Measurements from ENCODE around the gene CEBPA. TPM values are rescaled to one million over a fixed set of nuclear protein-coding genes. Genes with fewer than 3 reads are reported as not detected.

CEBPA gene
- total and polyA plus RNA-seq, 2 donors (not counting 1 experiment from before 2014, with no cell fraction given) = 1.7 to 2.6 TPM

- intact Hi-C loops (cut with micrococcal nuclease) = no loop called here
- ATAC-seq (ENCODE audit: low read depth) (no peak), DNase-seq (no peak)
- no peak overlapping the region for H3K4me3 ChIP-seq (ENCODE audit: control extremely low read depth in 1 of 5, extremely low read depth in 1 of 5, insufficient read depth in 1 of 5, low read depth in 2 of 5, low read length in 4 of 5)
- no peak overlapping the region for H3K9ac ChIP-seq (ENCODE audit: low read length)
- H3K27ac ChIP-seq (ENCODE audit: low read length in 2 of 2) = no peak overlapping the region
- no peak overlapping the region for H2AFZ ChIP-seq (ENCODE audit: insufficient read depth, low read depth, low read length, poor library complexity, severe bottlenecking)
- TF ChIP-seq EZH2 (IDR thresholded peaks at IDR 0.05; ENCODE audit: borderline replicate concordance, insufficient read depth, low read depth, low read length, poor library complexity, severe bottlenecking) (no peak), CTCF (IDR thresholded peaks at IDR 0.05) (no peak)
- peaks cover 8 to 10% of the 10 kb centered on the region in 2 donors for H3K4me1 ChIP-seq (ENCODE audit: control insufficient read depth in 2 of 2, insufficient read depth in 2 of 2, low read length in 2 of 2)
- no peaks in the 10 kb centered on the region for H3K9me3 Mint-ChIP-seq (ENCODE audit: insufficient read depth)
- no peak overlapping the region for H3K4me2 ChIP-seq (replicated peaks; ENCODE audit: low read depth, low read length, poor library complexity, severe bottlenecking)
- POLR2A ChIA-PET = interaction anchor here (0.7 kb wide), 1 partner anchor 112 kb away, joined by 3 read pairs; no protein-coding TSS in a partner anchor
- peaks cover 0 to 62% (median 25%) of the 10 kb centered on the region in 4 experiments for H3K27me3 ChIP-seq (replicated peaks in 1 of 4; ENCODE audit: control extremely low read depth in 1 of 4, control insufficient read depth in 3 of 4, insufficient read depth in 4 of 4, low read length in 3 of 4)
- H3K4me3 Mint-ChIP-seq = no peak overlapping the region
- WGBS (ENCODE audit: insufficient coverage) = 87% methylated on average over 11 of the region's 11 CpGs
- no peak overlapping the region for H3K27ac Mint-ChIP-seq
- CTCF ChIA-PET = interaction anchor here (0.9 kb wide), 1 partner anchor 120 kb away, joined by 3 read pairs; no protein-coding TSS in a partner anchor
- H3K27me3 Mint-ChIP-seq = peaks cover 37% of the 10 kb centered on the region
- H3K36me3 ChIP-seq (replicated peaks in 1 of 2; ENCODE audit: control extremely low read depth in 1 of 2, control insufficient read depth in 1 of 2, extremely low read depth in 1 of 2, insufficient read depth in 2 of 2, low read length in 1 of 2) = no peaks in the 10 kb centered on the region
- H3K79me2 ChIP-seq (ENCODE audit: control insufficient read depth, insufficient read depth, low read length) = no peaks in the 10 kb centered on the region
- H4K20me1 ChIP-seq (ENCODE audit: control insufficient read depth, insufficient read depth, low read length, poor library complexity, severe bottlenecking) = no peaks in the 10 kb centered on the region
- H3K9me3 ChIP-seq (ENCODE audit: control extremely low read depth in 1 of 3, control insufficient read depth in 2 of 3, insufficient read depth in 1 of 3, low read length in 2 of 3) = peaks cover 0 to 8% (median 0%) of the 10 kb centered on the region in 3 donors
- peaks cover 3% of the 10 kb centered on the region for H3K4me1 Mint-ChIP-seq
These were observed 4.8 kb downstream of the CEBPA start for GRCh38 chr19:33297401-33298145.

- CTCF ChIA-PET = interaction anchor here (0.9 kb wide), 1 partner anchor 119 kb away, joined by 3 read pairs; no protein-coding TSS in a partner anchor
- 88% methylated on average over 10 of the region's 14 CpGs for WGBS (ENCODE audit: insufficient coverage)
- Histone ChIP-seq H3K4me1 (ENCODE audit: control insufficient read depth in 2 of 2, insufficient read depth in 2 of 2, low read length in 2 of 2) (peaks cover 8 to 10% of the 10 kb centered on the region in 2 donors), H3K4me3 (ENCODE audit: control extremely low read depth in 1 of 5, extremely low read depth in 1 of 5, insufficient read depth in 1 of 5, low read depth in 2 of 5, low read length in 4 of 5) (no peak overlapping the region), H3K79me2 (ENCODE audit: control insufficient read depth, insufficient read depth, low read length) (no peaks in the 10 kb centered on the region), H3K9me3 (ENCODE audit: control extremely low read depth in 1 of 3, control insufficient read depth in 2 of 3, insufficient read depth in 1 of 3, low read length in 2 of 3) (peaks cover 0 to 13% (median 0%) of the 10 kb centered on the region in 3 donors), H3K9ac (ENCODE audit: low read length) (no peak overlapping the region), H3K27me3 (replicated peaks in 1 of 4; ENCODE audit: control extremely low read depth in 1 of 4, control insufficient read depth in 3 of 4, insufficient read depth in 4 of 4, low read length in 3 of 4) (peaks cover 0 to 70% (median 25%) of the 10 kb centered on the region in 4 experiments), H3K4me2 (replicated peaks; ENCODE audit: low read depth, low read length, poor library complexity, severe bottlenecking) (no peak overlapping the region), H2AFZ (ENCODE audit: insufficient read depth, low read depth, low read length, poor library complexity, severe bottlenecking) (no peak overlapping the region), H3K27ac (ENCODE audit: low read length in 2 of 2) (no peak overlapping the region), H4K20me1 (ENCODE audit: control insufficient read depth, insufficient read depth, low read length, poor library complexity, severe bottlenecking) (no peaks in the 10 kb centered on the region), H3K36me3 (replicated peaks in 1 of 2; ENCODE audit: control extremely low read depth in 1 of 2, control insufficient read depth in 1 of 2, extremely low read depth in 1 of 2, insufficient read depth in 2 of 2, low read length in 1 of 2) (no peaks in the 10 kb centered on the region)
- TF ChIP-seq CTCF (IDR thresholded peaks at IDR 0.05) (no peak), EZH2 (IDR thresholded peaks at IDR 0.05; ENCODE audit: borderline replicate concordance, insufficient read depth, low read depth, low read length, poor library complexity, severe bottlenecking) (no peak)
- ATAC-seq (ENCODE audit: low read depth) (no peak), DNase-seq (no peak)
- intact Hi-C loops (cut with micrococcal nuclease) = no loop called here
- Mint-ChIP-seq H3K4me1 (peaks cover 3% of the 10 kb centered on the region), H3K27ac (no peak overlapping the region), H3K27me3 (peaks cover 37% of the 10 kb centered on the region), H3K9me3 (ENCODE audit: insufficient read depth) (no peaks in the 10 kb centered on the region), H3K4me3 (no peak overlapping the region)
- POLR2A ChIA-PET = interaction anchor here (0.7 kb wide), 1 partner anchor 111 kb away, joined by 3 read pairs; no protein-coding TSS in a partner anchor
These were observed 5.8 kb downstream of the CEBPA start for GRCh38 chr19:33296488-33296971.

Data from B cell (primary cell).